GF-D8 (cell line): ENCODE data around the gene ZSWIM8.
"Not testable (repeated sequence)": the region's sequence is repeated elsewhere in the genome, so short reads cannot be mapped to it uniquely, and the experiment has no call there.

Experiments
- DNase-seq: peaks from one replicate; lab custom pipeline; 2025; lab: John Stamatoyannopoulos, UW

Gene ZSWIM8

GRCh38 chr10:73785211-73785720 is at the start of gene ZSWIM8:
ZSWIM8 (plus strand) TSS chr10:73785606; CDS start chr10:73785879, 273 bp downstream.
- DNase-seq, result peak; percentile 90

- DNase-seq, result not testable (repeated sequence)
These were observed 44.7 kb upstream of the ZSWIM8 start for GRCh38 chr10:73740501-73741254.

GRCh38 chr10:73742454-73742734 is 43.0 kb upstream of the ZSWIM8 start:
- DNase-seq, result no peak

- no peak for DNase-seq
These were observed 42.0 kb upstream of the ZSWIM8 start for GRCh38 chr10:73743327-73743904.

GRCh38 chr10:73743905-73744663 is 41.3 kb upstream of the ZSWIM8 start, which contains the start of gene SEC24C:
SEC24C (plus strand) TSS chr10:73744372; CDS start chr10:73746833, 2,461 bp downstream.
- peak; percentile 90 for DNase-seq

GRCh38 chr10:73744664-73744975 is 40.8 kb upstream of the ZSWIM8 start:
- no peak for DNase-seq

GRCh38 chr10:73746721-73747120 is 38.7 kb upstream of the ZSWIM8 start:
- DNase-seq, result no peak

GRCh38 chr10:73750819-73751218 is 34.6 kb upstream of the ZSWIM8 start:
- DNase-seq, result no peak

GRCh38 chr10:73756183-73756582 is 29.2 kb upstream of the ZSWIM8 start:
- no peak for DNase-seq

GRCh38 chr10:73758704-73759511 is 26.5 kb upstream of the ZSWIM8 start:
- DNase-seq, result no peak

- no peak for DNase-seq
These were observed 25.8 kb upstream of the ZSWIM8 start for GRCh38 chr10:73759512-73760115.

GRCh38 chr10:73761781-73762180 is 23.6 kb upstream of the ZSWIM8 start:
- DNase-seq, result no peak

- DNase-seq, result no peak
These were observed 22.5 kb upstream of the ZSWIM8 start for GRCh38 chr10:73762915-73763314.

- no peak for DNase-seq
These were observed 22.1 kb upstream of the ZSWIM8 start for GRCh38 chr10:73763343-73763742.

GRCh38 chr10:73765066-73765465 is 20.3 kb upstream of the ZSWIM8 start:
- no peak for DNase-seq

GRCh38 chr10:73768881-73769280 is 16.5 kb upstream of the ZSWIM8 start:
- no peak for DNase-seq

- no peak for DNase-seq
These were observed 16.0 kb upstream of the ZSWIM8 start for GRCh38 chr10:73769396-73769795.

- no peak for DNase-seq
These were observed 13.6 kb upstream of the ZSWIM8 start for GRCh38 chr10:73771722-73772280.

GRCh38 chr10:73772281-73773151 is 12.9 kb upstream of the ZSWIM8 start:
- DNase-seq, result peak; percentile 35

- no peak for DNase-seq
These were observed 12.1 kb upstream of the ZSWIM8 start for GRCh38 chr10:73773152-73773879.
